GM21447 (cell line): Measurements from ENCODE around the gene TYRO3.

Source experiments
- ATAC-seq: cut with Tn5 transposase; IDR thresholded peaks from one replicate; pipeline ENCODE4 v1.9.1; 2021; ENCODE audit not compliant: unreplicated experiment

TYRO3 gene

GRCh38 chr15:41603411-41603935, 44.5 kb downstream of the TYRO3 start:
- ATAC-seq: no peak

GRCh38 chr15:41603941-41604911, 45.2 kb downstream of the TYRO3 start:
- ATAC-seq: no peak

GRCh38 chr15:41605566-41605965, 46.6 kb downstream of the TYRO3 start:
- ATAC-seq: no peak

- no peak for ATAC-seq
These were observed 48.0 kb downstream of the TYRO3 start for GRCh38 chr15:41606997-41607396.

GRCh38 chr15:41609123-41609522, 50.1 kb downstream of the TYRO3 start:
- ATAC-seq: no peak

- ATAC-seq: no peak
These were observed 51.0 kb downstream of the TYRO3 start for GRCh38 chr15:41610048-41610447.

- ATAC-seq: no peak
These were observed 61.7 kb downstream of the TYRO3 start for GRCh38 chr15:41620536-41621199.

- no peak for ATAC-seq
These were observed 62.5 kb downstream of the TYRO3 start for GRCh38 chr15:41621200-41622193.

- no peak for ATAC-seq
These were observed 63.9 kb downstream of the TYRO3 start for GRCh38 chr15:41622901-41623300.

- no peak for ATAC-seq
These were observed 68.2 kb downstream of the TYRO3 start for GRCh38 chr15:41627203-41627602.

- ATAC-seq: no peak
These were observed 70.5 kb downstream of the TYRO3 start for GRCh38 chr15:41629463-41629862.

GRCh38 chr15:41629883-41630282, 70.9 kb downstream of the TYRO3 start:
- no peak for ATAC-seq

GRCh38 chr15:41630616-41631217, 71.7 kb downstream of the TYRO3 start:
- no peak for ATAC-seq

GRCh38 chr15:41631880-41632470, 73.0 kb downstream of the TYRO3 start:
- ATAC-seq: no peak
